NCI-H1436 treated with DMSO at 0.1 percent for 48 hours (cell line): Measurements from ENCODE around the gene LYPD6B.

Experiments used
- DNase-seq: peaks from one replicate; lab custom pipeline; 2025; lab: John Stamatoyannopoulos, UW

The LYPD6B gene

DNA sequence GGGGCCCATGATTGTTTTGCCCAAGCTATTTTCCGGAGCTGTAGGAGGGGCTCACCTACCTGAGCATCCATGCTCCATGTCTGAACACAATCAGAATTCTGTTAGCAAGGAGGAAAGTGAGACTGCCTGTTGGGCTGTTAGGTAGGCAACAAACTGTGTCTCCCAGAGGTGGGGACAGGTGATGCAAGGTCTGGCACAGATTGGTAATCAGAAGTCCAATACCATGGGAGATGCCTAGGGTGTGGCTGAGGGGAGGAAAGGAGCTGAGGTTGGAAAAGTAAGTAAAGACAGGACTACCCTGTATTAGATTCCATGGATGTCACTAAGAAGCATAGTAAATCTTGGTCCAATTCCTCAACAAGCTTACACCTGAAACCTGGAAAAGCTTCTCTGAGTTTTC, 3.0 kb downstream of the LYPD6B start:
- DNase-seq, result no peak

DNA sequence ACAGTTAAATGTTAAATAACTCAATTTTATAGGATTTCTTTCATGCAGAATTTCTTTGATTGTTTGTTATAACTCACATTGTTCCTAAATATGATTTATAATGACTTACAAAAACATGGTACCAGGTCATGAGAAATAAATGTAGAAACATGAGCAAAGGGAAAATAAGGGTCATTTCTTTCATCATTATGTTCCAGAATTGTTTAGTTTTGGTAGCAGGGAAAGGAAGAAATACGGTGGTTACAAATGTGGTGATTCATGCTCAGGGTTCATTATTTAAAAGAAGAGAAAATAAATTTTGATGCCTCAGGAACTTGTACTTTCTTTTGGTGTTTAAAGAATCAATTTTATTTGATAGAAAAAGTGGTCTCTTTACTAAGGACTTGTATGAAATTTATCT, 4.4 kb downstream of the LYPD6B start:
- DNase-seq, result no peak

DNA sequence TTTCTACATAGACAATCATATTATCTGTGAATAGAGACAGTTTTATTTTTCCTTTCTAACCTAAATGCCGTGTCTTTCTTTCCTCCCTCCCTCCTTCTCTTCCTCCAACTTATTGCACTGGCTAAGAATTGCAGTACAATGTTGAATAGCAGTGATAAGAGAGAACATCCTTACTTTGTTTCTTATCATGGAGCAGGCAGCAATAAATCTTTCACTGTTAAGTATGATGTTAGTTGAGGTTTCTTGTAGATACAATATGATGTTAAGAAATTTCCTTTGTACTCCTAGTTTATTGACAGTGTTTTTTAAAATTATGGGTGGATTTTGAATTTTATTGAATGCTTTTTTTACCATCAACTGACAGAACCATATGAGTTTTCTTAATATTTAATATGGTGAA, 6.0 kb downstream of the LYPD6B start:
- no peak for DNase-seq

DNA sequence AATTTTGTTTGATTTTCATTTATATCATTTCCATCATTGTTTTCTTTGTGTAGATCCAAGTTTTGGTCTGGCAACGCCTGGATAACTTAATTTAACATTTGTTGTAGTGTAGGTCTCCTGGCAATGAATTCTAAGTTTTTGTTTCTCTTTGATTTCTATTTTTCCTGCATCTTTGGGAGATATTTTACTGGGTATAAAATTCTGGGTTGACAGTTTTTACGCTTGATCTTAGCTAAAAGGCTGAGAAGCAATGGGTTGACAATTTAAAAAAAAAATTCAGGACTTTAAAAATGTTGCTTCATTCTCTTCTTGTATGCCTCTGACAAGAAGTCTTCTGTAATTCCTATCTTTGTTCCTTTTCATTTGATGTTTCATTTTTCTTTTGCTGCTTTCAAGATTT, 8.6 kb downstream of the LYPD6B start:
- DNase-seq, result no peak

DNA sequence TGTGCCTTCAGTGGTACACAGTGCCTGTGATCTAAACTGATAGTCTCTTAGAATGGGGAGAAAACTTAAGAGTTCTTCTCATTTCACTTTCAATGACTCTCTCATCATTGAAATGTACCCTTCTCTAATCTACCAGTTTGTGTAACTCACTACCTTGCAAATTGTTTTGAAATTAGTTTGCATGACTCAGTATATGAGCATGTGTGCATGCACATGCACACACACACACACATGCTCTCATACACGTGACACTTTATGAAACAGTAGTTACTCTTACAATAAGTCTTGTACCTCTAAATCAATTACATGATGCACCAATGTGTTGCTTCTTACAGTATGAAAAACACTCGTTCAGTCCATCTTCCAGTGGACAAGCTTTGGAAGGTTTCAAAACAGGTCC, 10.6 kb downstream of the LYPD6B start:
- no peak for DNase-seq

DNA sequence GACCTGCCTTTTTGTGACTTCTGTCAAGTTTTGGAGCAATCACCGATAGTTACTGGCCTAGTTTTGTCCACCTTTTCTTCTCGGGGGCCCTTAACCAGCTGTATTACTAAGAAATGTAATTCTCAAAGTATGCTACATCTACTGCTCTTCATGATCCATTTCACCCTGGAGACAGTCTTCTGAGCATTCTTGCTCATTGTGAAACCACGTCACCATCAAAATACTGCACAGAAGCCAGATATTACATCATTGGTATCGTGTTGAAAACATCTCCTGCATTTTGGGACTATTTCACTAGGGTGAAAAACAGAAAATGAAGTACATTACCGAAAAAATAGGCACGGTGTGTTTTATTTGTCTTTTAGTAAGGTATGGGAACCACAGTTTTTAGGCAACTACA, 11.7 kb downstream of the LYPD6B start:
- DNase-seq, result no peak

DNA sequence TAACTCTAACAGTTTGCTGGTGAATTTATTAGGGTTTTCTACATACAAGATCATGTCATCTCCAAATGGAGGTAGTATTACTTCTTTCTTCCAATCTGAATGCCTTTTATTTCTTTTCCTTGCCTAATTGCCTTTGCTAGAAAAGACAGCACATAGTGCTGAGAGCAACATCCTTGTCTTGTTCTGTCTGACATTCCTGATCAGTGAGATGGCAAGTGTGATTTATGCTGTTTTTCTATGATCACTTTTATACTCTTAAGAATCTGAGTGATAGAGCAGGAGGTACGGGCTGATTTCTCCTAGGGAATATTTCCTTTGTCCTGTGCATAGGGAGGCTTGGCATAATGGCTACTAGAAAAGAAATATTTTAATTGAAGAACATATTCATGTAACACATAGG, 17.3 kb downstream of the LYPD6B start:
- DNase-seq, result no peak

DNA sequence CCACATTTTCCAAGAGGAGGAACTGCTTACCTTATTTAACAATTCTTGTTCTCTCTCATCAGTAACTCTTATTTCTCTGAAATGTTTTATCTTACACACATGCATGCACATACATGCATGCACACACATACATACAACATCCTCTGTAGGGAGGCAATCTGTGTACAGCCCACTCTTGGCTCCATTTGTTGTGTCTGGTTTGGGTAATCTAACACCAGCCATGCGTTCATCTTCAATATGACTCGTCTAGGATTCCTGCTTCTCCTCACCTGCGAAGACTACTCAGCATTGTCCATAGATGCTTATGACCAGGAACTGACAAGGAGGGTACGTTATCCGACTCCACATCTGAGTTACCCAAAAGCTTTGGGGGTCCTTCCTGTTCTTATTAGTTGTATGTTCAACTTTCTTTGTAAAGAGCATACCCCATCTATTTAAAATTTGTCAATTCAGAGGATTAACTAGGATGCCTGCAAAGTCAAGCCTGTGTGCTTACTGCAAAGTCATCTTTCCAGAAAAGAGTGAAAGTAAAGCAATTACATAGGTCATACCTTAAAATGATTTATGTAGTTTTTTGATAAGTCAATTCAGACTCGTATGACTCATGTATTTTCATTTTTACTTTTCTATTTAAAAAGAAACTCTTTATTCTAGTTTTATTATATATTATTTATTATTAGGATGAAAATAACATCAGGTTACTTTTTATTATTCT, 18.2 kb downstream of the LYPD6B start:
- no peak for DNase-seq

DNA sequence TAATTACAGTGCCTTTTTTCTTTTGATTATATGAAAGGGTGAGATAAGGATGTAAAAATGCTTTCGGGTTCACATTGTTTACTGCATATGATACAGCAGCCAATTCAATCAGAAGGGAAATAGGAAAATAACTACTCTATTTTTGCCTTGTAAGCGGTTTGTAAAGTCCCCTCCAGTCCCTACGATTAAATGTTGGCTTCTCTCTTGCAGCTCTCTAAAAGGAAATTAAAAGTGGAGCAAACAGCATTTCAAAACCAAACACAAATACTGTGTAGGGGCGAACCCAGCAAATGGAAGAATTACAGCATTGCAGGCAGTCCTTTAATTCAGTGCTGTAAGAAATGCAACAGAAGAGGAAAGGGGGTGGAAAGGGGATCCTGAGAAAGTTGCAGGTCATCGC, 18.9 kb downstream of the LYPD6B start:
- DNase-seq, result no peak

DNA sequence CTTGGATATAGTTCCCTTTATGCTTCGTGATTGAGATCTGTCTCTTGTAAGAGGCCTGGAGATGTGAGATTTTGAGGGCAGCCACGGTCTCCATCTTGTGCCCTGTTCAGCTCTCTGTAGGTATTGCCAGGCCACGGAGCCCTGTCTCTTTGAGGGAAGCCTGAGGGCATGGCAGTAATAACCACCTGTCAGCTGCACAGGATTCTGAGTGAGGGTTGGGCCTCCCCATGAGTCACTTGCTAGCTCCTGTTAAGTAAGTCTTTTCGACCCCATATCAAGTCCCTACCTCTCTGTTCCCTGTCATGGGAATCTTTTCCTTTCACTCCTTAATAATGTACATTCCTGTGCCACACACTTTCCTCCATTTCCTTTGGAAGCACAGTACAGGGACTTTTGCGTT, 20.4 kb downstream of the LYPD6B start:
- DNase-seq, result no peak

DNA sequence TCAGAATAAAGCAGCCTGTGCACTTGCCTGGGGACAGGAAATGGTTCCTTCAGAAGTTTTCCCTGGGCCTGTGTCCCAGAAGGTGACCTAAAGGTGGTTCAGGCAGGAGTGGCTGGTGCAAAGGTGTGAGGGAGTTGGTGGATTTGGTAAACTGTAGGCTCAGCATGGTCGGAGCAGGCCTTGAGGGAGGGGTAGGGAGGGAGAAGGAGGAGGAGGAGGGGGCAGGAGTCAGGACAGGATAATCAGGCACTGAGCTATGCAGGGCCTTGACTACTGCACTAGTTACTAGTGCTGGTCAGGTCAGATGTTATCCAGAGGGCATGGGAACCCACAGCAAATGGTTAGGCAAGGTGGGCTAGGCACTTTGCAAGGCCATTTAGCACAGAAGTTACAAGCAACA, 21.3 kb downstream of the LYPD6B start:
- DNase-seq, result no peak

DNA sequence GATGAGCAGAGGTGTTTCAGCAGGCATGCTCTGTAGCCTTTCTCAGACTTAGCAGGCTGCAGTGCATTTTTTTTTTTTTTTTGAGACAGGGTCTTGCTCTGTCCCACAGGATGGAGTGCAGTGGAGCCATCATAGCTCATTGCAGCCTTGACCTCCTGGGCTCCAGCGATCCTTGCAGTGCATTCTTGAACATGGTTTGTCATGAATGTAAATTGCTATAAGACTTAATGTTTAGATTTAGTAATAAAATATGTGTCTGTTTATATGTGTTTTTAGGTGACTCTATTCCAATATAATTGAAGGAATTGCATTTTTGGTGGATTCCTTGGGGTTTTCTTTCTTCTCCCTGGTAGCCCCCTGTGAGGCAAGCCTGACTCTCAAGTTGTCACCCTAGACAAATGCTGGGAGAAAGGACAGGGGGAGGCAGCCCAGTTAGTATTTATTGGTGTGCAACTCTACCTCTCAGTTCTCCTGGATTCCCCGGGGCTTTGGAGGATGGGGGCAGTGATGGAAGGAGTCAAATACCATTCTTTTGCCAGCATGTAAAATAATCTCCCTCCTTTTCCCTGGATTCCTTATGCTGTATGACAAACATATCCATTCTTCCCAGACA, 22.7 kb downstream of the LYPD6B start:
- DNase-seq, result no peak

DNA sequence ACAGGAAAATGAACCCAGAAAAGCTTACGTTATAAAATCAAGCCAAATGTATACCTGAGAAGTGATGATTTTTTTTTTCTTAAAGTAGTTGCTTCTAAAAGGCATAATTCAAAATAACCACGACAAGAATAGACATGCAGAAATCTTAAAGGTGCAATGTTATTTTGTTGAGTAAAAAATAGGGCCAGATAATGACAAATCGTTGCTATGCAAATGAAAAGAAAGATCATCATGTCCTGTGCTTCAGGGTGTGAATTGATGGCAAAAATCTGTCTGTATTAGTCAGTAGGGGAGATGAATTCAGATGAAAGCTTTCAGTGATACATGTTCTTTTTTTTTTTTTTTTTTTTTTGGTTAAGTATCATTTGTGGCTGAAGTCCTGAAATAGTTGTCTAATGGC, 24.0 kb downstream of the LYPD6B start:
- no peak for DNase-seq

DNA sequence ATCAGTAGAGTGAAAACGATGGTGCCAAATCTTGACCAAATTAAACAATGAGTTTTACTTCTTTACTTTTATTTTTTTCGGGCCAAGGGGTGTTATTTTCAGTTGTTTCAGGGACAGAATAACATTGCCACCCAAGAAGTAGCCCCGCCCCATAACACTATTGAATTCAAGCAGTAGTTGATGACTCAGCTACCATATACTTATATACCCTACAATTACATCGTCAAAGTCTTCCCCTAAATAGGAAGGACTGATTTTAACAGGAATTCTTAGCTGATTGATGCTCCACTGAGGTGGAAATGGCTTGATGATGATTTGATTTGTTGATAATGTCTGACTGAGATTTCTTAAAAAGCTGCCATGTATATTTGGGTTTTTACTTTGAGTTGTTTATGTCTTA, 24.7 kb downstream of the LYPD6B start:
- DNase-seq, result no peak

DNA sequence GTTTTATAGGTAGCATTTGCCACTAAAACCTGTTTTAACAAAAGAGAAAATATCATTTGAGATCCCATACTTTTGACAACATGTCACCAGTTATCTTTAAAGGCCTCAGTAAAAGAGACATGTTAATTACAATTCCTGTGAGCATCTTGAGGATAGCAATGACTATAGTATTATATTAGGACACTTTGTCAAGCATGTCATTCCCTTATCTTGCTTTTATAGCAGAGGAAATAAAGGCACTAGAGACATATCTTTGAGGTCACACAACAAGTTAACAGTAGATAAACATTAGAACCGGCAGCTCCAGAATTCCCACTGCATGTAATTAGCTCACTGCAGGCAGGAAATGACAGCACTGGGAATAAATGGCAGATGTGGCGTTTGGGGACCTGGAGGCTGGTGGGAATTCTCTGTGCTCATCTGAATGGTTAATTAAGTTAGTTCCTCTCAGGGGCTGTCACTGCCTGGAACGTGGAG, 25.9 kb downstream of the LYPD6B start:
- DNase-seq, result no peak

DNA sequence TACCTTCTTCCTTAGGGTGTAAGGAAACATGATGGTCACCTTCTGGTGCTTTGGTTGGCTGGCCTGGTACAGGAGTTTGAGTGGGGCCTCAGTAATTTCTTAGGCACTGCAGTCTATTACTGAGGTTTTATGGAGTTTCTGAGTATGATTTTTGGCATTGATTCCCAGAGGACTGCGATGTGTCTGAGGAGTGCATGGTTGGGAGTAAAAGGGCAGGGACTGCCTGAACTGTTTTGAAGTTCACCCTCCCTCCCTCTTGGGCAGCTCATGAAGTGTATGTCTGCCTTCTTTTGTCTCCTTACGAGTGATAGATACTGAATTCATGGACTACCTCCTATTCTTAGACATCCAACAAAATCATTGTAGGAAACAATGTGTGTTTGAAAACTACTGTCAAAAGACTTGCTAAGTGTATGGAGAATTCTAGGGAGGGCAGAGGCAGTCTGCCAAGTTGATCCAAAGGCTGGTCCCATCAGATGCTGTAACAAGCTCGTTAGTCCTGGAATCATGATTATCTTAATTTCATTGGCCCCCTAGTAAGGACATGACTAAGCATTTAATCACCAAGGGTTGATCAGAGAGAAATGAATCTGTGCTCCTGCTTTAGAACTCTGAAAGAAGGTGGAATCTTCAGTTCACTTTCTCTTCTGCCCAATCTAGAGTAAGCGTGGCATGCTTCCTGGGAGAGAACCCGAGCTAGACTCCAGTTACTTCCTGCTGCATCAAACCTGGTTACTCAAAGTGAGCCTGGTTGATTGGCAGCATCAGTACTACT, 26.5 kb downstream of the LYPD6B start:
- no peak for DNase-seq

DNA sequence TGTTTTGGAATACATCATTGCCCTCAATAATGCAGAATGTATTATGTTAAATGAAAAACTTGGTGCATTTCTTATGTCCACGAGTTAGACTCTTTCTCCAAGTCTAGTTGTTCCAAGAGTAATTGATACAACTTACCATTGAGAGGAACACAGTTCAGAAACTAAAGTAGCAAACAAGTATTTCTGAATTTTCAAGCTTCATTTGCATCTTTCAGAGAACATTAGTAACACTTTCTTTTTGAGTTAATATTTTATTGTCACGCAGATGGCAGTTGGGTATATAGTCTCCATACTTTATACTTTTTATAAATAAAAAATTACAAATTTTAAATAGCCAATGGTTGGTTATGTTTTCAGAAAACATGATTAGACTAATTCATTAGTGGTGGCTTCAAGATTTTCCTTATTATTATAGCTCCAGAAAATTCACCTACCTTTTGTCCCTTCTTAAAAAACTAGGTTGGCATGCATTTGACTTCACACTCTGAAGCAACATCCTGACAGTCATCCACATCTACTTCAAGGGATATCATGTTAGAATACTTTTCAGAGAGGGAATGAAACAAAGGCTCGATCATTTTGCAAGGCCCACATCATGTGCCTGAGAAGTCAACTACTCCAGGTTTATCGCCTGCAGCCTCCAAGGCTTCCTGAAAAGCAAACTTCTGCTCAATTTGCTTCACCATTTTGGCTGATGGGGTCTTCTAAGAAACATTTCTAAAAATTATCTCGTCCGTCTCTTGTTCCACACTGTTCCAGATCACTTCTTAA, 29.9 kb downstream of the LYPD6B start:
- no peak for DNase-seq

DNA sequence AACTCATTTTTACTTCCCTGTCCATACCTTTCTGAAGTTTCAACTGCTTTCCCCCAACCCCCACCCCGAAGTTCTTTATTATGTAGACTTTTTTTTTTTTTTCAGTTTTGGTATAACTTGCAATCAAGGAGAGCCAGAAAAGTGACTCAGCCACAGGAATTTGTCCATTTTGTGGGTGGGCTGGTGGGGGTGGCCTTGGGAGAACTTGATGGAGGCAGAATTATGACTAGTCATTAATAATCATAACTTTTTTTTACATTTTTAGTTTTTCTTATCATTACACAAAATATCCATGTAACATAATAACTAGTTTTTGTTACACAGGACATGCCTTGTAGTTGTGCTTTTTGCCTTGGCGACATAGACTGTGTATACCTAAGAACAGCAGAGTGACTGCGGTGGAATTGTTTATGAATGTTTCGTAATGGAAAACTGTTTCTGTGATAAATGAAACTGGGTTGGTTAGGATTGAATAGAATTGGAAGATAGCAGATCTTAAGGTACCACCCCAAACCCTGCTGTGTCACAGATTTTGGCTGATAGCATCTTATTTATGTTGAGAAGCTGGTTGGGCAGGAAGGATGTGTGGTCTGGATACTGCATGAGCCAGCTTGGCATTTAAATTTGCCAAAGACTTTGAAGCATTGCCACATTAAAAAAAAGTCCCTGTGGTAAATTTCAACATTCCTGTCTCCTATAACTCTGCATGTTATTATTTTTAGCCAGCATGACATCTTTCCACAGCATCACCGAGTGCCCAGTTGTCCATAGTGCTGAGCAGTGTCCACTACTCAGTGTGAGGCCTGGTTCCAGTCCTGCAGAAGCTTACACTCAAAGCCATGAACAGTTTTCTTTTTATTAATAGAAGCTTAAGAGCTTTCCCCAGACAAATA, 30.7 kb downstream of the LYPD6B start:
- no peak for DNase-seq

DNA sequence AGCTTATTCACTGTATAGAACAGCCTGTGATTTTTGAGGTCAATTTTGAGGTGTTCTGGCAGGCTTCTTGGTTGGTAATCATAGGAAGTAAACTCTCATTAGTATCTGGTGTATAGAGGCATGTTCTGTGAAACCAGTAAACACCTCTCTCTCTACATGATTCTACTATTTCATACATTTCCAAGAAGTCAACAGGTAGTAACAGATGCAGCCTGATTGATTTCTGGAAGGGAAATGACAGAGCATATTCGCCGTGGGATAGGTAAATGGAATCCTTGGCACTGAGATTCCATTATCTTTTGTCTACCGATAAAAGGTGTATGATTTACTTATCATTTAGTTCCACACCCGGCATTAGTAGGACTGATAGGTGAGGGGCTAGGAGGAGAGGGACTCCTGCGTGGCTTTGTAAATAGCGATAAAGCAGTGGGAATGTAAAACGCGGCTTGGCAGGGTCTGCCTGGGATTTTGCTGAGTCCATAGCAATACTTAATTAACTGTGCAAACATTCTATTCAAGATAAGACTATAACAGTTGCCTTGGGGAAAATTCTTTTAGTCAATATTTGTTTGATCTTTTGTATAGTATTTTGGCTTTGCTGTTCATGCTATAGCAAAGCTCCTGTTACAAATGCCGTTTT, 32.3 kb downstream of the LYPD6B start:
- no peak for DNase-seq

DNA sequence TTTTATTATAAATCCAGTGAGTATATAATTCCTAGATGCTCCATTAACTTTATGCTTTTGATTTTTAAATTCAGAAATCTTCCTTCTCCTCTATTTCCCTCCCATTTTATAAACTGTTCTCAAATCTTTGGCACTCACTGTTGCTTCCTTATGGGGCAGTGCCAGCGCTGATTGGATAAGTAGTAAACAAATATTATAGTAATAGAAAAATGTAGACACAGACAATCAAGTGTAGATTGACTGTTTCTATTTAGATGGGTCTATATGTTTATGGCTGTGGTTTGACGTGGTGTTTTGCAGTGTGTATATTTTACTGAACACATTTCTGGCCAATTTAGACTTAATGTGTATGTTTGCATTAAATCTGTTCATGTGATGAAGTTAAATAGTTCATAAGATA, 36.6 kb downstream of the LYPD6B start:
- DNase-seq, result no peak

DNA sequence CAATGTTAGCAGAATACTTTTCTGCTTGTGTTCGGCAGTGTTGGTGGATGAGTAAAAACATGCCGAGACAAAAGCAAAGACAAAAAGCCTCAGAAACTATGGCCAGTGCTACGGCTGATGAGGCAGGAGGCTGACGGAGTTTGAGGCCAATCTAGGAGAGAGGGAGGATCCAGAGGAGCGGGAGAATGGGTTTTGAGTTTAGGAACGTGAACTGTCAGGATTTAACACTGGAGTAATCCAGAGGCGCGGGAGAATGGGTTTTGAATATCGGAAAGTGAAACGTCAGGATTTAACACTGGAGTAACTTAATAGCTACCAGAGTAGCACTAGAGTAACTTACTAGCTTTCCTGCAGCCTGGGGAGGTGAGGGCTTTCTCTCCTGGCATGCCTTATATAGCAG, 37.4 kb downstream of the LYPD6B start:
- DNase-seq, result no peak
